ENCODE measurements around the gene SCAMP3. TPM values are rescaled to one million over a fixed set of nuclear protein-coding genes. Genes with fewer than 3 reads are reported as not detected.
"Not testable (repeated sequence)": the region's sequence is repeated elsewhere in the genome, so short reads cannot be mapped to it uniquely, and the experiment has no call there.

Gene SCAMP3
- polyA plus RNA-seq, 1 donor (not counting 4 experiments of a cell fraction or from before 2014, with no cell fraction given) = 72.1 TPM

DNA sequence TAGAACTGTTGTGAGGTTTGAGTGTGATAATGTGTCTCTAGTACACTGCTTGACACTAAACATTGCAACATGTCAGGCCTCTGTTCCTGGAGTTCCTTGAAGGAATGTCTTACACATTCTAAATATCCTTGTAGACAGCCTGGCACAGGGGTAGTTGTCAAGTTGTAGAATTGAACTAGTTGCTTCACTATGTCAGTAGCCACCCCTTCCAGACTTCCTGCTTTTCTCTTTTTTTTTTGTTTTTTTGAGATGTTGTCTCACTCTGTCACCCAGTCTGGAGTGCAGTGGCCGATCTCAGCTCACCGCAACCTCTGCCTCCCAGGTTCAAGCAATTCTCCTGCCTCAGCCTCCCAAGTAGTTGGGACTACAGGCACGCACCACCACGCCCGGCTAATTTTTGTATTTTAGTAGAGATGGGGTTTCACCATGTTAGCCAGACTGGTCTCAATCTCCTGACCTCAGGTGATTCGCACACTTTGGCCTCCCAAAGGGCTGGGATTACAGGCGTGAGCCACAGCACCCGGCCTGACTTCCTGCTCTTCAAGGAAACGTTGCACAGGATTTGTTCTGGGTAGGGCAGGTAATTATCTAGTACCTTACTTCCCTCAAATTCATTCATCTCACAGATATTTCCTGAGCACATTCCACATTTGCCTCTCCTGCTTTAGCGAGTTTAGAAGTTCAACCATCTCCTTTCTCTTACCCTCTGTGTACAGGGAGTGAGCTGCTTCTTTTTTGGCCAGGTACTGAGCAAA, 41.8 kb downstream of the SCAMP3 start:
- dilution Hi-C loops (cut with MboI; ENCODE audit: extremely low pct_ligation_motif_present, low sequenced_read_pairs); H3K9me1 ChIP-seq (ENCODE audit: control insufficient read depth, extremely low read depth, insufficient read depth, low read length); H3K79me2 ChIP-seq (ENCODE audit: control insufficient read depth, insufficient read depth, low read length); H3K27me3 ChIP-seq (ENCODE audit: control insufficient read depth, extremely low read depth, insufficient read depth, low read length); H3K4me3 ChIP-seq (ENCODE audit: control insufficient read depth in 2 of 3, extremely low read depth in 1 of 3, insufficient read depth in 2 of 3, low read depth in 1 of 3, low read length in 3 of 3); H3K9me3 ChIP-seq (ENCODE audit: control insufficient read depth, low read depth, low read length); H3K9ac ChIP-seq (ENCODE audit: control insufficient read depth, extremely low read depth, insufficient read depth, low read length); DNase-seq (ENCODE audit: low read depth, low spot score); FAIRE-seq; H3K36me3 ChIP-seq (ENCODE audit: control insufficient read depth in 2 of 2, extremely low read depth in 1 of 2, insufficient read depth in 2 of 2, low read length in 2 of 2); H3K4me2 ChIP-seq (ENCODE audit: control insufficient read depth, extremely low read depth, insufficient read depth, low read depth, low read length); H3K27ac ChIP-seq (ENCODE audit: control insufficient read depth, insufficient read depth, low read length); H2AFZ ChIP-seq (ENCODE audit: control insufficient read depth, low read length); H4K20me1 ChIP-seq (ENCODE audit: control insufficient read depth, extremely low read depth, insufficient read depth, low read length): not testable (repeated sequence)
- peaks cover 22% of the 10 kb centered on the region for H3K4me1 ChIP-seq (ENCODE audit: control insufficient read depth, extremely low read depth, insufficient read depth, low read length)

DNA sequence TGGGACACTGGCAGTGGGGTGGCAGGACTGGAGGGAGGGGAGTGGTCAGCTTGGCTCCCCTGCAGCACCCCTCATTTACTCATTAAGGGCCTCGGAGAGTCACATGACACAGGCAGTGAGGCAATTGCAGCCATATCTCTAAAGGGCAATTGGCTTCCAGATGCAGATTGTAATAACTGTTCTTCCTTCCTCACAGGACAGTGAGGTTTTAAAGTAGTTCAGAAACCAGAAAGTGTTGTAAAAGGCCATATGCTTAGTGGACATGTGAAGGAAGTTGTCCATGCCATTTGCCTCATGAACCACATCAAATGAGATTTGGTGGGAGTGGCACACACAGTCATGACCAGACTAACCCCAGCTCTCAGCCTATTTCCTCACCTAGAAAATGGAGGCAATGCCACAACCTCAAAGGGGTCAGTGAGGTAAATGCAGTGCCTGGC, 42.5 kb downstream of the SCAMP3 start:
- dilution Hi-C loops (cut with MboI; ENCODE audit: extremely low pct_ligation_motif_present, low sequenced_read_pairs) = no loop called here
- no peak overlapping the region for H3K4me3 ChIP-seq (ENCODE audit: control insufficient read depth in 2 of 3, extremely low read depth in 1 of 3, insufficient read depth in 2 of 3, low read depth in 1 of 3, low read length in 3 of 3)
- H3K9me3 ChIP-seq (ENCODE audit: control insufficient read depth, low read depth, low read length) = no peaks in the 10 kb centered on the region
- H3K9ac ChIP-seq (ENCODE audit: control insufficient read depth, extremely low read depth, insufficient read depth, low read length) = no peak overlapping the region
- no peak for FAIRE-seq
- H3K4me1 ChIP-seq (ENCODE audit: control insufficient read depth, extremely low read depth, insufficient read depth, low read length) = peaks cover 16% of the 10 kb centered on the region
- H3K36me3 ChIP-seq (ENCODE audit: control insufficient read depth in 2 of 2, extremely low read depth in 1 of 2, insufficient read depth in 2 of 2, low read length in 2 of 2) = peaks cover 0 to 2% of the 10 kb centered on the region in 2 experiments
- no peak overlapping the region for H3K27ac ChIP-seq (ENCODE audit: control insufficient read depth, insufficient read depth, low read length)
- no peaks in the 10 kb centered on the region for H3K9me1 ChIP-seq (ENCODE audit: control insufficient read depth, extremely low read depth, insufficient read depth, low read length)
- H2AFZ ChIP-seq (ENCODE audit: control insufficient read depth, low read length) = peak overlapping the region; percentile 58
- TF ChIP-seq CTCF (optimal IDR thresholded peaks at IDR 0.05 in 1 of 3, IDR thresholded peaks at IDR 0.05 in 1 of 3, conservative IDR thresholded peaks at IDR 0.05 in 1 of 3; ENCODE audit: extremely low read depth in 1 of 3, insufficient read depth in 2 of 3, low read length in 3 of 3) (no peak), EZH2 (IDR thresholded peaks at IDR 0.05; ENCODE audit: low read length) (no peak)
- H3K4me2 ChIP-seq (ENCODE audit: control insufficient read depth, extremely low read depth, insufficient read depth, low read depth, low read length) = no peak overlapping the region
- DNase-seq (ENCODE audit: low read depth, low spot score) = no peak
- no peaks in the 10 kb centered on the region for H3K27me3 ChIP-seq (ENCODE audit: control insufficient read depth, extremely low read depth, insufficient read depth, low read length)
- H4K20me1 ChIP-seq (ENCODE audit: control insufficient read depth, extremely low read depth, insufficient read depth, low read length) = no peaks in the 10 kb centered on the region
- H3K79me2 ChIP-seq (ENCODE audit: control insufficient read depth, insufficient read depth, low read length) = no peaks in the 10 kb centered on the region

Measured in keratinocyte (primary cell).